Esophagus squamous epithelium (tissue), 4 donors: ENCODE data around the gene TSPAN11.

Experiments used
- CTCF ChIP-seq, 6 experiments: fragments of 450-650 bp in 4 of 6; fragments of 200-600 bp in 2 of 6; sonication (generic) in 2 of 6; IDR thresholded peaks; one replicate each; pipeline ENCODE4 v1.5.1; 2016 to 2019; ENCODE audit warnings: antibody characterized with exemption in 6 of 6, mild to moderate bottlenecking in 4 of 6, moderate library complexity in 4 of 6
- POLR2A ChIP-seq, 4 donors: fragments of 450-650 bp; IDR thresholded peaks; one replicate each; pipeline ENCODE4 v1.6.1; 2017; ENCODE audit warnings: antibody characterized with exemption in 4 of 4, mild to moderate bottlenecking in 4 of 4, moderate library complexity in 3 of 4

GRCh38 chr12:30999723-31000122 lies 73.2 kb downstream of the TSPAN11 start:
- TF ChIP-seq CTCF (IDR thresholded peaks at IDR 0.05) (no peak), POLR2A (IDR thresholded peaks at IDR 0.05) (no peak)
